ENCODE results near the gene IDH3B. TPM values are rescaled to one million over a fixed set of nuclear protein-coding genes. Genes with fewer than 3 reads are reported as not detected.

The IDH3B gene
- total RNA-seq, 4 donors from 2014 or later = 126 to 161 (median 141) TPM

DNA sequence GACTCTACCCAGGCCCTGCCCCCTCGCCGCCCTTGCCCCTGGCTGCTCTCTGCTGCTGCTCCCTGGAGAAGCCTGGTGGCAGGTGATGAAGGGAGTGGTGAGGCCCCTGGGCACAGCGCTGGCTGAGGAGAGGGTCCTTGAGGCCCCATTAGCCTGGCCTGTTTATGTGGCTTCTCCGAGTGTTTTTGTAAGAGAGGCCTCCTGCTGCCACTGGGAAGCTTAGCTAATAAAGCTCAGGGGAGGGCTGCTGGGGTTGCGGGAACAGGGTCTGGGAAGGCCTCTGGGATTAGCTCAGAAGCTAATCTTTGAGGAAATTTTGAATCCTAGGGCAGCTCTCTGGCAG is 44.0 kb upstream of the IDH3B start:
- intact Hi-C loops (cut with DNase I) = loop anchor here (10.0 kb wide), 1 partner anchor 287 kb away; no protein-coding TSS in a partner anchor
- no peak overlapping the region for H3K4me3 ChIP-seq (replicated peaks in 1 of 3)
- H3K36me3 ChIP-seq = no peaks in the 10 kb centered on the region
- no peaks in the 10 kb centered on the region for H3K9me3 ChIP-seq
- DNase-seq = peak; percentile 69 to 90
- no peak overlapping the region for H3K27ac ChIP-seq
- TF ChIP-seq, protein P1, sequence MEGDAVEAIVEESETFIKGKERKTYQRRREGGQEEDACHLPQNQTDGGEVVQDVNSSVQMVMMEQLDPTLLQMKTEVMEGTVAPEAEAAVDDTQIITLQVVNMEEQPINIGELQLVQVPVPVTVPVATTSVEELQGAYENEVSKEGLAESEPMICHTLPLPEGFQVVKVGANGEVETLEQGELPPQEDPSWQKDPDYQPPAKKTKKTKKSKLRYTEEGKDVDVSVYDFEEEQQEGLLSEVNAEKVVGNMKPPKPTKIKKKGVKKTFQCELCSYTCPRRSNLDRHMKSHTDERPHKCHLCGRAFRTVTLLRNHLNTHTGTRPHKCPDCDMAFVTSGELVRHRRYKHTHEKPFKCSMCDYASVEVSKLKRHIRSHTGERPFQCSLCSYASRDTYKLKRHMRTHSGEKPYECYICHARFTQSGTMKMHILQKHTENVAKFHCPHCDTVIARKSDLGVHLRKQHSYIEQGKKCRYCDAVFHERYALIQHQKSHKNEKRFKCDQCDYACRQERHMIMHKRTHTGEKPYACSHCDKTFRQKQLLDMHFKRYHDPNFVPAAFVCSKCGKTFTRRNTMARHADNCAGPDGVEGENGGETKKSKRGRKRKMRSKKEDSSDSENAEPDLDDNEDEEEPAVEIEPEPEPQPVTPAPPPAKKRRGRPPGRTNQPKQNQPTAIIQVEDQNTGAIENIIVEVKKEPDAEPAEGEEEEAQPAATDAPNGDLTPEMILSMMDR (IDR thresholded peaks at IDR 0.05) = no peak
- TF ChIP-seq POLR2A (IDR thresholded peaks at IDR 0.05) = peak in 1 of 2 donors; percentile 11
- H3K4me1 ChIP-seq = peaks cover 0 to 5% of the 10 kb centered on the region in 2 donors
- H3K27me3 ChIP-seq = no peaks in the 10 kb centered on the region
- WGBS, 2 donors = 40 to 45% methylated on average over 2 to 5 of the region's 5 CpGs

DNA sequence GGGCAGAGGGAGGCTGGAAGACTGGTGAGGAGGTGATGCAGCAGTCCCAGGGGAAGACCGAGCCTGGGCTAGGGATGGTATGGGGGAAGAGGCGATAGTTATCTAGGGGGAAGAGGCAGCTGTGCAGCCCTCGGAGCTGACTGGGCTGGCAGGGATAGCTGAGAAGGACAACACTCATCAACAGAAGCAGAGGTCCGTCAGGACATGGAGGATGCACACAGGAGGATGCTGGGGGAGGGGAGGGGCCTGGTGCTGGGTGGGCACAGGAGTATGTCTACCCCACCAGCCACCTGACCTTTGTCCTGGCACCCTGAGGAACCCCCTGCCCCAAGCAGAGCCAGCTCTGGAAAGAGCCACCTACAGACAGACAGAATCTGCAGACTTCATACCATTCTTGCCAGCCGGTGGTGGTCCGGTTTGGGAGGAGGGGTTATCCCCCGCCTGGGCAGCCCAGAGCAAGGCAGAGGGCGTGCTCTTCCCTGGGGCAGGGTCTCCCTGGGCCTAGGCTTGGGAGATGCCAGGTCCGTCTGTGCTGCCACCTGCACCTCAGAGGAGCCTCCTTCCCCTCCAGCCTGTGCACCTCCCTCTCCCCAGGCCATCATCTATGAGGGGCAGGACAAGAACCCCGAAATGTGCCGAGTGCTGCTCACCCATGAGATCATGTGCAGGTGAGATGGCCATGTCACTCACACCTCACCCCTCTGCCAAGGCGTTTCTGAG is 43.5 kb upstream of the IDH3B start:
- H3K27me3 ChIP-seq = no peaks in the 10 kb centered on the region
- H3K36me3 ChIP-seq = no peaks in the 10 kb centered on the region
- DNase-seq = no peak
- H3K4me1 ChIP-seq = peaks cover 0 to 5% of the 10 kb centered on the region in 2 donors
- H3K27ac ChIP-seq = peak overlapping the region in 1 of 3 donors; percentile 10
- intact Hi-C loops (cut with DNase I) = loop anchor here (10.0 kb wide), 1 partner anchor 287 kb away; no protein-coding TSS in a partner anchor
- TF ChIP-seq POLR2A (IDR thresholded peaks at IDR 0.05) = no peak
- TF ChIP-seq, protein P1 (IDR thresholded peaks at IDR 0.05) = no peak
- no peak overlapping the region for H3K4me3 ChIP-seq (replicated peaks in 1 of 3)
- WGBS, 2 donors = 59 to 60% methylated on average over 9 to 12 of the region's 12 CpGs
- H3K9me3 ChIP-seq = no peaks in the 10 kb centered on the region

- Histone ChIP-seq H3K4me3 (replicated peaks in 1 of 3) (no peak overlapping the region), H3K4me1 (peaks cover 0 to 5% of the 10 kb centered on the region in 2 donors), H3K27me3 (no peaks in the 10 kb centered on the region), H3K36me3 (no peaks in the 10 kb centered on the region), H3K9me3 (no peaks in the 10 kb centered on the region), H3K27ac (no peak overlapping the region)
- DNase-seq = no peak
- intact Hi-C loops (cut with DNase I) = loop anchor here (10.0 kb wide), 1 partner anchor 288 kb away; no protein-coding TSS in a partner anchor
- WGBS, 2 donors = 79 to 85% methylated on average over 6 of the region's 6 CpGs
- no peak for TF ChIP-seq POLR2A (IDR thresholded peaks at IDR 0.05)
- TF ChIP-seq, protein P1 (IDR thresholded peaks at IDR 0.05) = no peak
These were observed 42.8 kb upstream of the IDH3B start for GRCh38 chr20:2706688-2707352.

- no peak for DNase-seq
- intact Hi-C loops (cut with DNase I) = loop anchor here (10.0 kb wide), 1 partner anchor 289 kb away; no protein-coding TSS in a partner anchor
- H3K4me1 ChIP-seq = peaks cover 0 to 5% of the 10 kb centered on the region in 2 donors
- no peak overlapping the region for H3K4me3 ChIP-seq (replicated peaks in 1 of 3)
- no peaks in the 10 kb centered on the region for H3K9me3 ChIP-seq
- no peaks in the 10 kb centered on the region for H3K27me3 ChIP-seq
- WGBS, 2 donors = 90% methylated on average over 14 of the region's 14 CpGs
- no peak overlapping the region for H3K27ac ChIP-seq
- H3K36me3 ChIP-seq = no peaks in the 10 kb centered on the region
- TF ChIP-seq POLR2A (IDR thresholded peaks at IDR 0.05) = no peak
These were observed 42.1 kb upstream of the IDH3B start for GRCh38 chr20:2705931-2706645.

DNA sequence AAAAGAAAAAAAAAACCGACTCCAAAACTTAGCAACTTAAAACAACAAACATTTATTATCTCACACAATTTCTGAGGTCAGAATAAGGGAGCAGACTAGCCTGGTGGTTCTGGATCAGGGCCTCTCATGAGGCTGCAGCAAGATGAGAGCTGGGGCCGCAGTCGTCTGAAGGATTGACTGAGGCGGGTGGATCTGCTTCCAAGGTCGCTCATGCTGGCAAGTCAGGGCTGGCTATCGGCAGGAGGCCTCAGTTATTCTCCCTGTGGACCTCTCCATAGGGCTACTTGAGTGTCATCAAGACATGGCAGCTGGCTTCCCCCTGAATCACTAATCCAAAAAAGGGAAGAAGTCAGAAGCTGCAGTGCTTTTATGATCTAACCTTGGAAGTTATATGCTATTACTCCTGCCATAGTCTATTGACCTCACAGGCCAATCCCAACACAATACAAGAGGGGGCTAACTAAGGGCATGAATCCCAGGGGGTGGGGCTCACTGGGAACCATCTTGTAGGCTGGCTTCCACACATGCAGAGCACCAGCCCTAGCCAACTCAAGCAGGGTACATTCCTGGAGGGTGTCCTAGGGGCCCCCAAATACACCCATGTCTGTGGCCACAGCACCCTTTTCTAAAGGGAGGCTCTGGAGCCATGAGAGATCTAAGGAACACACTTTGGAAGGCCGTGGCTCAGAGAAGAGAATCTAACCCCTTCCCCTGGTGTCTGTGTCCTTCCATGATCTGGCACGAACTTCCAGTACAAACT is 39.9 kb upstream of the IDH3B start:
- Histone ChIP-seq H3K27ac (no peak overlapping the region), H3K9me3 (no peaks in the 10 kb centered on the region), H3K4me3 (replicated peaks in 1 of 3) (no peak overlapping the region), H3K27me3 (no peaks in the 10 kb centered on the region), H3K36me3 (no peaks in the 10 kb centered on the region), H3K4me1 (no peaks in the 10 kb centered on the region)
- no peak for DNase-seq
- WGBS, 2 donors = 87 to 91% methylated on average over 8 of the region's 8 CpGs
- no peak for TF ChIP-seq POLR2A (IDR thresholded peaks at IDR 0.05)
- TF ChIP-seq, protein P1 (IDR thresholded peaks at IDR 0.05) = no peak
- intact Hi-C loops (cut with DNase I) = loop anchor here (10.0 kb wide), 1 partner anchor 291 kb away; no protein-coding TSS in a partner anchor
